NCI-H2196 (cell line): Measurements from ENCODE around the gene ACSBG1.
"Not testable (repeated sequence)": the region's sequence is repeated elsewhere in the genome, so short reads cannot be mapped to it uniquely, and the experiment has no call there.

Experiments used
- DNase-seq: peaks from one replicate; lab custom pipeline; 2025; ENCODE audit not compliant: unreplicated experiment; lab: John Stamatoyannopoulos, UW

ACSBG1 gene

GRCh38 chr15:78170848-78171773, 63.3 kb downstream of the ACSBG1 start:
- DNase-seq, result no peak

DNA sequence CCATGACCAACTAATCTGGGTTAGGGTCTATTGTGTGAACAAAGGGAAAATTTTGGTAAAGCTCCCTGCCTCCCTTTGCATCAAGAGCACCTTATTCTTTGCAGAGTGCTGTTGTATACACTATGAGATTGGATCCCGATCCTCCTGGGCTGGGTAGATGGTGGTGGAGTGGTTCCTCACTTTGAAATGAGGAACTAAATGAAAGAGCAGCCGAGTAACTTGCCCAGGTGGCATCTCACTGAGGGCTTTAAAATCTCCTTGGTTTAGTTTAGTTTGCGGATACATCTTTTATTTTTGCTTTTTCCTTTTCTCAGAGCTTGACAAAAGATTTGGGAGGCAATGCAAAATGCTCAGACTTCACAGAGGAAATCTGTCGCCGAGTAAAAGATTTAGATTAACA, 65.8 kb downstream of the ACSBG1 start:
- DNase-seq, result no peak

DNA sequence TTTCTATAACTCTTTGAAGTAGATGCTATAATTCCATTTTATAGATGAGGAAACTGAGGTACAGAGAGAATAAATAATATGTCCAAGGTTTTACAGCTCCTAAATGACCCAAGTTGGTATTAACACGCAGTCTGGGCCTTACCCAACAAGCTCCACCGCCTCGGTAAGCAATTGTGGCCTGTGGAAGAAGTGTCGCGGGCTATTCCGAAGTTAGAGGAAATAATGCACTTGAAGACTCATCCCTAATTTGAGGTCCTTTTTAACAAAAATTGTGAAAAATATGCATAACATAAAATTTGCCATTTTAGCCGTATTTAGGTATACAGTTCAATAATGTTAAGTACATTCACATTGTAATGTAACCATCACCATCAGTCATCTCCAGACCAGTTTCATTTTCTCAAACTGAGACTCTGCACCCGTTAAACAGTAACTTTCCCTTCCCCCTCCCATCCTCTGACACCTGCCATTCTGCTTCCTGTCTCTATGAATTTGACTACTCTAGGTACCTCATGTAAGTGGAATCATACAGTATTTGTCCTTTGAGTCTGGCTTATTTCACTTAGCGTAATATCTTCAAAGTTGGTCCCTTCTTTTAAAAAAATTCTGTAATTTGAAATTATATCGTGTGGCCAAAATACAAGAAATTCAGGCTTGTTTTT, 67.0 kb downstream of the ACSBG1 start:
- DNase-seq, result no peak

- no peak for DNase-seq
These were observed 70.4 kb downstream of the ACSBG1 start for GRCh38 chr15:78164010-78164409.

DNA sequence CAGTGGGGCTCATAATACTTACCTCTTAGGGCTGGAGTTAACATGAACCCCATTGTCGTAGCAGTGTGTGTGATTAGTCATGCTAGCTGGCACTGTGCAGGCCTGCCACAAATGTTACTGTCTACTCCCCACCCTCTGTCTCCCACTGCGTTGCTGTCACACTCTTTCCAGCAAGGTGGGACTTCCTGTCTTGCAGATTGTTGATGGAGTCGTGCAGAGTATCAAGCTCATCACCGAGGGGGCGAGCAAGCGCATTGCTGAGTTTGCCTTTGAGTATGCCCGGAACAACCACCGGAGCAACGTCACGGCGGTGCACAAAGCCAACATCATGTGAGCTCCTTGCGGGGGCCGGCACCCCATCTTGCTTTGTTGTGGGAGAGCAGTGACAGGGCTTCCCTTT, 72.3 kb downstream of the ACSBG1 start:
- no peak for DNase-seq

DNA sequence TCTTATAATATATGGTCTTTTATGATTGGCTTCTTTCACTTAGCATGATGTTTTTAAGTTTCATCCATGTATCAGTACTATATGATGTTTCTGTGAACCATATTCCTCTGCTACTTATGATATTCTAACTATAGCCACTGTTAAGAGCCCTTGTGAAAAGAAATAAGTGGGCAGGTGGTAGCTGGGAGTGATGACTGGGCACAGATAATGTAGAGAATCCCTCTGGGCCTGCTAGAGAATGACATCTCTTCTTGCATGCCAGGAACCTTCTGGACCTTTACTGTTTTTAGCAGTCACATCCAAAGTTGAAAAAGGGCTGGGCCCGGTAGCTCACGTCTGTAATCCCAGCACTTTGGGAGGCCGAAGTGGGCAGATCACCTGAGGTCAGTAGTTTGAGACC, 75.0 kb downstream of the ACSBG1 start:
- DNase-seq, result no peak

GRCh38 chr15:78157203-78157602, 77.2 kb downstream of the ACSBG1 start:
- no peak for DNase-seq

DNA sequence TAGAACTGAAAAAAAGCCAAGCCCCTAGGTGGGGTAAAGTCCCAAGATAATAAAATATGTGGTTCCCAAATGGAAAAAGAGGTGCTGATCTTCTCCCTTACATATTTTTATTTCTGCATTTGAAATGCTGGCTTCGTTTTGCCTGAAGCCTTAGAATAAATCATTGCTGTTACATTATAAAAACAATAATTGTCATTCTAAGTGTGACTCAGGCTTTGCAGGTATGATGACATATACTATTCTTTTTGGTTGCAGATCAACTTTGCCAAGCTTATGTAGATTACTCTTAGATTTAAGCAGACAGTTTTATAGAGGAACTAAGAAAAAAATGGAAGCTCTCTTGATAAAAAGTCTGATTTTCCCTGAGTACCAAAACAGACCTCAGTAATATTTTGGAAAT, 77.7 kb downstream of the ACSBG1 start:
- DNase-seq, result no peak

- DNase-seq, result no peak
These were observed 78.9 kb downstream of the ACSBG1 start for GRCh38 chr15:78155355-78155939.

GRCh38 chr15:78154955-78155354, 79.4 kb downstream of the ACSBG1 start:
- no peak for DNase-seq

- not testable (repeated sequence) for DNase-seq
These were observed 83.3 kb downstream of the ACSBG1 start for GRCh38 chr15:78151075-78151474.

GRCh38 chr15:78149805-78150751, 84.3 kb downstream of the ACSBG1 start:
- peak; percentile 33 for DNase-seq

DNA sequence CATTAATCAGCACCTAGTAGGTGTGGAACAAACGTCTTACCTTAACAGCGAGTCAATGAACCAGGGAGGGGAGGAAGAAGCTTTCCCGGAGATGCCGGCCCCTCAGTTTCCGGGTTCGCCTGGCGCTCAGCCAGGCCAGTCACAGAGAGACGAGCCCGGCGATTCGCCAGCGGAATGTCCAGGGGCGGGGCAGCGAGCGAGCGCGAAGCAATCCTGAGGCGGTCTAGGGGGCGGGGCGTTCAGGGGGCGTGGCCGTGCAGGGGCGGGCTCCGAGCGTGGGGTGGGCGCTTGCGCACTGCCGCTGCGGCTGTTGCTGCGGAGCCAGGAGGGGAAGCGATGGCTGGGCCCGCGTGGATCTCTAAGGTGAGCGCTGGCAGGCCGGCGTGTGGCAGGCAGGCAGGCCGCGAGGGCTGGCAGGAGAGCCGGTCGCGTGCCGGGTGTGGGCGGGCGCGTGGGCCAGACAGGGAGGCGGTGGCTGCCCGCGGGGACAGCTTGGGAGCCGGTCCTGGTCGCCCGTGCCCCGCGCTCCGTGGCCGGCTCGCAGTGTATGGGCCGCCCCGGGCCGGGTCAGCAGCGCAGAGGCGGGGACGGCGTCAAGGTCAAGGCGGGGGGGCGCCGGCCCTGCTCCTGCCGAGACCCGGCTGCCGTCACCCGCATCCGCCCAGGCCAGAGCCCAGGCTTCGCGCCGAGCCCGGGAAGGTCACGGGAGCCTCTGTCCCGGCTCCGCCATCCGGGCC, 85.1 kb downstream of the ACSBG1 start, which contains the start of gene IDH3A:
IDH3A (plus strand) TSS at position 295 of the 737 bp plus-strand sequence; CDS start at position 337, 42 bp downstream.
- DNase-seq, result peak; percentile 94

DNA sequence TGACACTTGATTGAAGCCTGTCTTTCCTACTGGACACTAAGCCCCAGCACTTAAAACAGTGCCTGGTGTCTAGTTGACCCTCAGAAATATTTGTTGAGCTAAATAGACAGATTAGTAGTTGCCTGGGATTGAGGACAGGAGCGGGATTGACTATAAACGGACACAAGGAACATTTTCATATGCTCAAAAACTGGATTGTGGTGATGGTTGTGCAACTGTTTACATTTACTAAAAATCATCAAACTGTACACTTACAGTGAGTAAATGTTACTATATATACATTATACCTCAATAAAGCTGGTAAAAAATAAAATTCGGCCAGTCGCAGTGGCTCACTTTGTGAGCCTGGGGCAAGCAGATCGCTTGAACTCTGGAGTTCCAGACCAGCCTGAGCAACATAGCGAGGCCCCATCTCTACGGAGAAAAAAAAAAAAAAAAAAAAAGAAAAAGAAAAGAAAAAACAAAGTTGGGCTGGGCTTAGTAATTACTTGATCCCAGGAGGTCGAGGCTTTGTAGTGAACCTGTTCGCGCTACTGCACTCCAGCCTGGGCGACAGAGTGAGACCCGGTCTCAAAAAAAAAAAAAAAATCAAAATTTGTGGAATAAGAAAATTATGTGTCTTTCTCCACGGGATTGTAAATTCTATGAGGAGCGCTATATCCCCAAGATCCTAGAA, 85.8 kb downstream of the ACSBG1 start:
- no peak for DNase-seq

- no peak for DNase-seq
These were observed 86.8 kb downstream of the ACSBG1 start for GRCh38 chr15:78147566-78147965.

DNA sequence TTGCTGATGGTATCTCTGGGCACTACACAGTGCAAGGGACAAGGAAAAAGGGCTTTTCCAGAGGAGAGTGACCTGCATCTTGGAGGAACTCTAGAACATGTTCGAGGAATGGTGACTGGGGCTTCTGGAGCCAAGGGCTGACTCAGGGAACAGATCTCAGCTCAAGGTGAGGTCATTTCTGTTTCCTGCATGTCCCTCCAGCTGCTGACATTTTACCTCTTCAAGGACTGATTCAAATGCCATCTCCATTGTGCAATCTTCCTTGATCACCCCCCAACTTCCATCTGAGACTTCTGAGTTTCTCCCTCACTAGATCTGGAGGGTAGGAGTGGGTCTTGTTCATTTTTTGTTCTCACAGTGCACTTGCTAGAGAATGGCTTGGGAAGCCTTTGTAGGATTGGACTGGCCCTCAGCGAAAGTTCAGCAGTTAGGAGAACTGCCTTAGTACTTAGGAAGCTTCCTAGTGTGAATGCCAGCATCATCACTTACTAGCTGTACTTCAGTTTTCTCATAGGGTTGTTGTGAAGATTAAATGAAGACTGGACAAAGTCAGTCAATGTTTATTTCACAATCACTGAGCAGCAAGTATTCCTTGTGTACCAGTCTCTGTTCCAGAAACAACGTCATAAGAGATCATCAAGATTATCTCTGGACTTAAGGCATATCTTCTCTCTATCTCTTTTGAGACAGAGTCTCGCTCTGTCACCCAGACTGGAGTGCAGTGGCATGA, 87.8 kb downstream of the ACSBG1 start:
- no peak for DNase-seq

- no peak for DNase-seq
These were observed 92.0 kb downstream of the ACSBG1 start for GRCh38 chr15:78142332-78142731.

DNA sequence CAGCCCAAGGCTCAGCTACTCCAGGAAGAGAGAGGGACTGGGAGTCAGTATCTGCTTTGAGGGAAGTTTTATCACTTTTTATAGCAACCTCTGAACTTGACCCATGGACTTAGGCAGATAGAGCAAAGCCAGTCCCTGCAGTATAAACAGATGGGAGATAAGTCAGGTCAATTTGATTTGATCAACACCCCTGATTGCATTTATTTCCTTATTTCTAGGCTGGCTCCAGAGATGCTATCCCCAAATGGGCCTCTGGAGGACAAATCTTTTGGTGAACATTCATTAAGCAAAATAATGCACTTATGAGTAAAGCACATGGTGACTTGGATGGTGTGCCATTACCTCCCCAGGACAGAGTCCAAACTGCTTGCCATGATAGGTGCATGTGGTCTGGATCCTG, 94.1 kb downstream of the ACSBG1 start:
- DNase-seq, result no peak

- DNase-seq, result no peak
These were observed 94.8 kb downstream of the ACSBG1 start for GRCh38 chr15:78139578-78139977.
